Inflammatory macrophage (primary cell): ENCODE results near the gene NSUN7.
"Not testable (repeated sequence)": the region's sequence is repeated elsewhere in the genome, so short reads cannot be mapped to it uniquely, and the experiment has no call there.

Experiments used
- DNase-seq, 2 donors: peaks; one replicate each; pipeline ENCODE4 v3.0.0-alpha.2; 2020 to 2022

The NSUN7 gene

GRCh38 chr4:40817157-40817556, 67.4 kb downstream of the NSUN7 start:
- DNase-seq, result not testable (repeated sequence)

- no peak for DNase-seq
These were observed 70.3 kb downstream of the NSUN7 start for GRCh38 chr4:40820101-40820500.

DNA sequence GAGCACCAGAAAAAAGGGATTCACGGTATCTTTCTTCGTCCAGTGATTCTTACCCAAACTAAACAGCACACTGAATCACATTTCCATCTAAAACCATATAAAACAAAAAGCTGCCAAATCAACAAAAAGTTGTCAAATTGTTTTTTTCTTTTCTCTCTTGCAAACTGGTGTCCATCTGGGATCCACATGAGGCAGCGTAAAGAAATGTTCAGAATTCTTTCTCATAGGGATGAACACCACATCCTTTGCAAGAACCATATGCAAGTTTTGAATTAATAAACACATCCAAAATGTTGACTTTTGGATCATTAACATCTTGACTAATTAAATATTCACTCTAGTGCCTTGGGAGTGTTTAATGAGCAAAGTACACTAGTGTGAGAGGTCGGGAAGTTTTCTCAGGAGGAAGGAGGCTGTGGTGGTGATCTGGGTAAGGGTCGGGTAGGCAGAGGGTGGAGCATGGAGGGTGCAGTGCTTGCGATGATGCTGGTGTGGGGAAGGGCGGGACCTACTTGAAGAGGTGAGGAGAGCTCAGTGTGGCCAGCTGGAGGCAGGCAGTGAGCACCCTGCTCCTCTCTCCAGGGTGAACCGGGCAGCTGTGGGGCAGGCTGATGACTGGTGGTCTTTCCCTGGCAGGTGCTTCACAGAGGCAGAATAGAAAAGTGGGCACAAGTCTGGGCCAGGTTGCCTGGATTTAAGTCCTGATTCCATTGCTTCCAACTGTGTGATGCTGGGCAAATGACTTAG, 72.8 kb downstream of the NSUN7 start:
- no peak for DNase-seq

- DNase-seq, result no peak
These were observed 75.5 kb downstream of the NSUN7 start for GRCh38 chr4:40825014-40825838.

GRCh38 chr4:40826821-40827220, 77.1 kb downstream of the NSUN7 start:
- DNase-seq, result no peak

DNA sequence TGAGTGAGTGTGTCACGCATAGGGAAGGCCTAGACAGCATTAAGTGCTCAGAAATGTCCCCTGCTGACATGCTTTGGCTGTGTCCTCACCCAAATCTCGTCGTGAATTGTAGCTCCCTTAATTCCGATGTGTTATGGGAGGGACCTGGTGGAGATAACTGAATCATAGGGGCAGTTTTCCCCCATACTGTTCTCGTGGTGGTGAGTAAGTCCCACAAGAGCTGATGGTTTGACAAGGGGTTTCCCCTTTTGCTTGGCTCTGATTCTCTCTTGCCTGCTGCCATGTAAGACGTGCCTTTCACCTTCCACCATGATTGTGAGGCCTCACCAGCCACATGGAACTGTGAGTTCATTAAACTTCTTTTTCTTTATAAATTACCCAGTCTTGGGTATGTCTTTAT, 78.0 kb downstream of the NSUN7 start:
- peak in 1 of 2 donors; percentile 29 for DNase-seq

DNA sequence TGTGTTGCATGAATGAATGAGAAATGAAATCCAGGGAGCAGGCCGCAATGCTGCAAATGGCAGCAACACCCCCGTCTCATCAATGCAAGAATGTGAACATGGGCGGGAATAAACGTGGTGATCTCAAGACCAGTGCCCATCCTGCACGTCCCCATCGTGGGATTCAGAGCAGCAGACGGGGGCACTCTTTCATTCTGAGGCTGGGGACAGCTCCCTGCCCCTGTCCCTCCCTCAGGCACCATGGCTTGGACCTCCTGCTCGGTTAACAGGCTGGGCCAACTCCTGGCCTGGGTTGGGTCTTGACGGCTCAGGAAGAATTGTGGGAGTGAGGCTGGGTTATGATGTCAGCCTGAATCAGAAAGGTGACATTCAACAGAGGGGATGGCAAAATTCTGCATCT, 78.9 kb downstream of the NSUN7 start:
- DNase-seq, result no peak

DNA sequence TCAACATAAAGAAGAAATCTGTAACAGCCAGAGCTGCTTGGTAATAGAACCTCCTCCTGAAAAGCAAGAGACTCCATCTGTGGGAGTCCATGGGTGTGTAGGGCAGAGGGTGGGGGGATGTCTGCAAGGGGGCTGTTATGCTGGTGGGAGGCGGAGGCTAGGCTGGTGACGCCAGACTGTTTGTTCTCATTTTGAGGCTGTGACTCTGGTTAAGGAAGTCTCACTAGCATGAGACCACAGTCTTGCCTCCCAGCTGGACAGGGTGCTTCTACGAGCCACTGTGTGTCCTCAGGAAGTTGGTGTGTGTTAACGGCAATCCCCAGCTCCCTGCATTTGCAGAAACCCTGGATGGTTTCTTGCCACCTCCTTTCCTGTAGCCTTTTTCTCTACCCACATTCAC, 79.8 kb downstream of the NSUN7 start:
- peak; percentile 66 to 86 for DNase-seq

DNA sequence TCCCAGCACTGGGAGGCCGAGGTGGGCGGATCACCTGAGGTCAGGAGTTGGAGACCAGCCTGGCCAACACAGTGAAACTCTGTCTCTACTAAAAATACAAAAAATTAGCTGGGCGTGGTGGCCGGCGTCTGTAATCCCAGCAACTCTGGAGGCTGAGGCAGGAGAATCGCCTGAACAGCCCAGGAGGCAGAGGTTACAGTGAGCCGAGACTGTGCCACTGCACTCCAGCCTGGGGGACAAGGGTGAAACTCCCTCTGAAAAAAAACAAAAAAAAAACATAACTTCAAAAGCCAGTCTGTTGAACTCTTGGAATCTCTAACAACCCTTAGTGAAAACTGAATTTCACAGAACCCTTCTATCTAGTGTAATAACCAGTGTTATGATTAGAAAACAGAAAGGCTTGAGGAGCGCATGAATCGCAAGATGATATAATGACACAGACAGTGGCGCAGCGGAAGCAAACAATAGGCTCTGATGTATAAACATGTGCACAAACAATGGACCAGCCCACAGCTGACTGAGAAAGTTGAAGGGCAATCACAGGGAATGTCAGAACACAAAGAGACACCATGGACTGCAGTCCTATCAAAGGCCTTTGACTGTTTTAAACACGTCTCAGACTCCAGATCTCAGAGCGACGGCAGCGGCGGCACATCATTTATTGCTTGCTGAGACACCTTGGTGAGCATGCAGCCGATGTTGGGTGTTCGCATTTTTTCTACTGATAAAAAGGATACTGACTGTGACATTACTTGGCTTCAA, 81.6 kb downstream of the NSUN7 start:
- DNase-seq, result no peak

DNA sequence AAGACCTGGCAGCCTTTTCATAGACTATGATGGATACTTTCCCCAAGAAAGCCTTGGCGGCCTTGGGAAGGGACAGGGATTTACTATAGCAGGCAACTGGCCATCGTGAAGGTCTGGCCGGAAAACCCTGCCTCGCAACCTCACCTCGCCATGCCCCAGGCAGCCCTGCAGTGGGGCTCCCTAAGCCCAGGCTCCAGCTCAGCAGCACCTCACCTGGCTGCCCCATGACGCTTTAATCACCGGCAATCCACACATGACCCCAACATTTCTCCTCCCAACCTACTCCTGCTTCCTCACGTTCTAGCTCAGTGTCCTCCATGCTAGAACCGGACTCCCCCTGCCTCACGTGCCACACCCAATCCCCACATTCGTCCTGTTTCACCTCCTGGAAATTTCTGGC, 82.4 kb downstream of the NSUN7 start:
- DNase-seq, result no peak

DNA sequence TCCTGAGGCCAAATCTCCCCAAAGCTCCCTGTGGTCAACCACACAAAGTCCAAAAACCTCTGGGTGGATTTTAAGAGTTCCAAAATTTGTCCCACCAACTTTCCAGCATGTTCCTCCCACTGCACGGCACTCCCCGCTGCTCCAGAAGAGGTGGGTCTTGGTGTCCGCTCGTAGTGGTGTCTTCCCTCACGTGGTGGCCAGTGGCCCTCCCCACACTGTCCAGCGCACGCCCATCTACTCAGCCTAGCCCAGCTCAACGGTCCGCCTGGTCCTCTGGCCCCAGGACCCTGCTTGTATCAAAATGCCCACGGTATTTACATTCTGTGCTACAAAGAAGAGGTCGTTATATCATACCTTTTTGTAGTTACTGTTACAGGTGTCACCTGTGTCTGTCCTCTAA, 83.5 kb downstream of the NSUN7 start:
- DNase-seq, result no peak

GRCh38 chr4:40837094-40837870, 87.5 kb downstream of the NSUN7 start:
- peak in 1 of 2 donors; percentile 7 for DNase-seq

GRCh38 chr4:40838742-40839141, 89.0 kb downstream of the NSUN7 start:
- DNase-seq, result no peak

GRCh38 chr4:40840255-40840984, 90.7 kb downstream of the NSUN7 start:
- peak; percentile 64 to 65 for DNase-seq

- DNase-seq, result peak; percentile 77 to 80
These were observed 91.3 kb downstream of the NSUN7 start for GRCh38 chr4:40840985-40841571.

GRCh38 chr4:40842318-40842717, 92.6 kb downstream of the NSUN7 start:
- DNase-seq, result no peak

- no peak for DNase-seq
These were observed 93.1 kb downstream of the NSUN7 start for GRCh38 chr4:40842725-40843423.

DNA sequence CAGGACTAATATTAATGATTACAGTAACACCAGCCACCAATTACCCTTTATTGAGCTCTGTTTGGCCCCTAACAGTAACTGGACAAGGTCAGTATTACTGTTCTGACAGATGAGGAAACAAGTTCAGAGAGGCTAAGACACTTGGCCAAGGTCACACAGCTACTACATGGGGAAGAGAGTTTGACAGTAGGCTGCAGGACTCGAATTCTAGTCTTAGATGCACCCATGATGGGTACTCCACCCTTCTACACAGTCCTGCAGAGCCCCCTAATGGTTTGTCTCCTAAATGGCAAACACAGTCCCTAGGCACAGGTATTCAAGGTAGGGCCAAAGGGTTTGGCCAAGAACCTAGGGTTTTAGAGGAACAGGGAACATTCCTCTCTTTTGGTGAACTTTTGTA, 93.9 kb downstream of the NSUN7 start:
- peak; percentile 34 to 46 for DNase-seq

- DNase-seq, result no peak
These were observed 94.5 kb downstream of the NSUN7 start for GRCh38 chr4:40844261-40844660.

DNA sequence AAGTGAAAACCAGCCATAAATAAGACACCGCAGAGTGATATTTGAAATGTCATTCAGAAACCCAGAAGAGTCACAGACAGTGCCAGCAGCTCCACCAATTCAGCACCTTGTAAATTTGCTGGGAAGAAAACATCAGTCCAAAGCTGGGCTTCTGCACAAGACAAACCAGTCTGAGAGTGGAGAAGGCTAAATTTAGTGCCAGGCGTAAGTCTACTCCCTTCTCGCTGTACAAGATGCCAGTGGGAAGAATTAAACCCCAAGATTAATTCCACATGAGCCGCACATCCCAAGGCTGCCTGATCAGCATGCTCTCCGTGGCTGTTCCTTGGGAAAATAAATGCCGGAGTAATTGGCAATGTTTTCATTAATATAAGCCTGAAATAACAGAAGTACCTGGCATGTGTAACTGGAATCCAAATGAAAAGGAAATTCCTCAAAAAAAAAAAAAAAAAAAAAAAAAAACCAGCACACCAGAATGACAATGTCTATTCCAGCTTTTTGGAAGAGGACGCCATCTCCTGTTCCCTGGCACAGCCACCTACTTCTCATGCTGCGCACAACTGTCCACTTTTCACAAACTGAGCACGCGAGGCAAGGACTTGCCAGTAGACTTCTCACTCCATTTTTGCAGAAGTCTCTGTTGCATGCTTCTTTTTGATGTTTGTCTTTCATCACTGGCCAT, 95.5 kb downstream of the NSUN7 start:
- peak in 1 of 2 donors; percentile 50 for DNase-seq
